ENCODE data around the gene PPIP5K1. TPM values are rescaled to one million over a fixed set of nuclear protein-coding genes. Genes with fewer than 3 reads are reported as not detected.
"Not testable (repeated sequence)": the region's sequence is repeated elsewhere in the genome, so short reads cannot be mapped to it uniquely, and the experiment has no call there.

The PPIP5K1 gene
- total RNA-seq, 1 experiment from 2014 or later = 64.0 TPM

DNA sequence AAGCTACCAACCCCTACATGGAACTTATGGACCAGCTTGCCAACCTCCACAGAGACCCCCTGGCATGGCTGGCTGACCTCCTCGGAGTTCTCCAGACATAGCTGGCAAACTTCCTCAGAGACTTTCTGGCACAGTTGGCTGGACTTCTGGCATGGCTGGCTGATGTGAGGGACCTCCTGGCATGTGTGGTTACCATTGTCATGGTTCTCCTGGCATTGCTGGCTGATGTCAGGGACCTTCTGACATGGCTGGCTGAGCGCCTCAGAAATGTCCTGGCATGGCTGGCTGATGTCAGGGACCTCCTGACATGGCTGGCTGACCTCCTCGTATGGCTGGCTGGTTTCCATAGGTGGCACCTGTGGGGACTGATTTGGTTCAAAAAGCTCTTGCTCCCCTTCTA, 55.1 kb downstream of the PPIP5K1 start:
- H3K4me3 Mint-ChIP-seq (ENCODE audit: unreplicated experiment) = no peak overlapping the region
- H3K4me1 Mint-ChIP-seq (ENCODE audit: insufficient read depth, unreplicated experiment) = no peaks in the 10 kb centered on the region
- peaks cover 21% of the 10 kb centered on the region for H3K36me3 Mint-ChIP-seq (ENCODE audit: insufficient read depth, unreplicated experiment)
- no peak for TF ChIP-seq CTCF (IDR thresholded peaks at IDR 0.05; ENCODE audit: unreplicated experiment)
- BruUV-seq (replicated peaks) = no TSS peak
- H3K27ac Mint-ChIP-seq (ENCODE audit: low read depth, unreplicated experiment) = no peak overlapping the region
- CTCF ChIA-PET = interaction anchor here (1.0 kb wide), 1 partner anchor 94 kb away, joined by 3 read pairs; no protein-coding TSS in a partner anchor
- H3K9me3 Mint-ChIP-seq (ENCODE audit: unreplicated experiment) = no peaks in the 10 kb centered on the region
- POLR2A ChIA-PET = no interaction called here
- no peaks in the 10 kb centered on the region for H3K27me3 Mint-ChIP-seq (ENCODE audit: insufficient read depth, unreplicated experiment)
- intact Hi-C loops (cut with micrococcal nuclease) = no loop called here
- DNase-seq (ENCODE audit: unreplicated experiment) = no peak

- DNase-seq (ENCODE audit: unreplicated experiment); CTCF ChIA-PET; BruUV-seq (replicated peaks); H3K4me1 Mint-ChIP-seq (ENCODE audit: insufficient read depth, unreplicated experiment); intact Hi-C loops (cut with micrococcal nuclease); POLR2A ChIA-PET; H3K4me3 Mint-ChIP-seq (ENCODE audit: unreplicated experiment); H3K27ac Mint-ChIP-seq (ENCODE audit: low read depth, unreplicated experiment); H3K9me3 Mint-ChIP-seq (ENCODE audit: unreplicated experiment); H3K27me3 Mint-ChIP-seq (ENCODE audit: insufficient read depth, unreplicated experiment): not testable (repeated sequence)
- peaks cover 13% of the 10 kb centered on the region for H3K36me3 Mint-ChIP-seq (ENCODE audit: insufficient read depth, unreplicated experiment)
Measured at GRCh38 chr15:43532826-43533225, 57.2 kb downstream of the PPIP5K1 start.

- TSS peak; percentile 5 for BruUV-seq (replicated peaks)
- CTCF ChIA-PET = interaction anchor here (1.2 kb wide), 1 partner anchor 17 kb away, joined by 5 read pairs; no protein-coding TSS in a partner anchor
Measured at GRCh38 chr15:43531018-43531670, 58.9 kb downstream of the PPIP5K1 start.

DNA sequence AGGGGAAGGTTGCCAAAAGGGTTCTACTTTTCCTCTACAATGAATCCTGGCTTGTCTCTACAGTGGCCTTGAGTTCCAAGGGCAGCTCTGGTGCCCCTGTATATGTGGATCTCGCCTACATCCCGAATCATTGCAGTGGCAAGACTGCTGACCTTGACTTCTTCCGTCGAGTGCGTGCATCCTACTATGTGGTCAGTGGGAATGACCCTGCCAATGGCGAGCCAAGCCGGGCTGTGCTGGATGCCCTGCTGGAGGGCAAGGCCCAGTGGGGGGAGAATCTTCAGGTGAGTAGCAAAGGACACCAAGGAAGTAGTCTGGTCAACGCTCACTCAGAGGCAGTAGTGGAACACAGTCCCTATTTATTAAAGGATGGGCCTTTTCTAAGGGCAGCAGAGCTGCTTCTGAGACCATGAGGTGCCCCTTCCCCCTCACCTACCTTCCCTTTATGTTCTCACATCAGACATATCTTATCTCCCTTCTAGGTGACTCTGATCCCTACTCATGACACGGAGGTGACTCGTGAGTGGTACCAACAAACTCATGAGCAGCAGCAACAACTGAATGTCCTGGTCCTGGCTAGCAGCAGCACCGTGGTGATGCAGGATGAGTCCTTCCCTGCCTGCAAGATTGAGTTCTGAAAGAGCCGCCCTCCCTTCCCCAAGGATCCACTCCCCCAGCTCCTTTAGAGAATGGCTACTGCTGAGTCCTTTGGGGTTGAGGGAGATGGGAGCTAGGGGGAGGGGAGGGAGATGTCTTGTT, 60.2 kb downstream of the PPIP5K1 start:
- no peak for DNase-seq (ENCODE audit: unreplicated experiment)
- H3K4me3 Mint-ChIP-seq (ENCODE audit: unreplicated experiment) = no peak overlapping the region
- peaks cover 6% of the 10 kb centered on the region for H3K36me3 Mint-ChIP-seq (ENCODE audit: insufficient read depth, unreplicated experiment)
- H3K9me3 Mint-ChIP-seq (ENCODE audit: unreplicated experiment) = no peaks in the 10 kb centered on the region
- BruUV-seq (replicated peaks) = no TSS peak
- H3K27me3 Mint-ChIP-seq (ENCODE audit: insufficient read depth, unreplicated experiment) = no peaks in the 10 kb centered on the region
- no peak for TF ChIP-seq CTCF (IDR thresholded peaks at IDR 0.05; ENCODE audit: unreplicated experiment)
- CTCF ChIA-PET = interaction anchor here (0.9 to 3.9 kb wide), 2 partner anchors 16 to 24 kb away, joined by 3 to 14 read pairs; no protein-coding TSS in a partner anchor
- intact Hi-C loops (cut with micrococcal nuclease) = no loop called here
- H3K4me1 Mint-ChIP-seq (ENCODE audit: insufficient read depth, unreplicated experiment) = no peaks in the 10 kb centered on the region
- POLR2A ChIA-PET = no interaction called here
- no peak overlapping the region for H3K27ac Mint-ChIP-seq (ENCODE audit: low read depth, unreplicated experiment)

More at GRCh38 chr15:43531018-43531670, 58.9 kb downstream of the PPIP5K1 start:
- H3K4me1 Mint-ChIP-seq (ENCODE audit: insufficient read depth, unreplicated experiment) = no peaks in the 10 kb centered on the region
- POLR2A ChIA-PET = no interaction called here
- no peak for DNase-seq (ENCODE audit: unreplicated experiment)
- H3K9me3 Mint-ChIP-seq (ENCODE audit: unreplicated experiment) = no peaks in the 10 kb centered on the region
- TF ChIP-seq CTCF (IDR thresholded peaks at IDR 0.05; ENCODE audit: unreplicated experiment) = no peak
- H3K27ac Mint-ChIP-seq (ENCODE audit: low read depth, unreplicated experiment) = no peak overlapping the region
- H3K4me3 Mint-ChIP-seq (ENCODE audit: unreplicated experiment) = no peak overlapping the region
- H3K36me3 Mint-ChIP-seq (ENCODE audit: insufficient read depth, unreplicated experiment) = peaks cover 9% of the 10 kb centered on the region
- intact Hi-C loops (cut with micrococcal nuclease) = no loop called here
- H3K27me3 Mint-ChIP-seq (ENCODE audit: insufficient read depth, unreplicated experiment) = no peaks in the 10 kb centered on the region
